Smooth muscle cell of bladder (primary cell): ENCODE data around the gene TSC22D1. TPM values are rescaled to one million over a fixed set of nuclear protein-coding genes. Genes with fewer than 3 reads are reported as not detected.

ENCODE experiments used
- total RNA-seq: library from RNA; depleted of rRNA; stranded (reverse); fragments of >200 nt; gene quantifications from 2 replicates; pipeline ENCODE4 v1.2.3, GENCODE V29; 2014

TSC22D1 gene
- total RNA-seq, result 55.3 and 56.8 TPM in 2 replicates

GRCh38 chr13:44575741-44576350 lies at the start of gene TSC22D1:
Gene TSC22D1 (minus strand): TSS chr13:44576330. CDS start chr13:44576074, 256 bp downstream.

Other genes starting within 250 kb of the TSC22D1 start
- gene SERP2, start 202.5 kb downstream of the TSC22D1 start, total RNA-seq, result 7.1 and 8.0 TPM in 2 replicates